Measurements from ENCODE around the gene LMAN1.
A peak's percentile ranks its signal among the peaks of the same experiment; 100 is the strongest.

The LMAN1 gene

GRCh38 chr18:59379772-59380522 is 20.9 kb upstream of the LMAN1 start:
- Mint-ChIP-seq H3K4me3 (no peak overlapping the region), H3K9me3 (no peaks in the 10 kb centered on the region), H3K27me3 (ENCODE audit: low read depth) (peaks cover 10% of the 10 kb centered on the region), H3K36me3 (ENCODE audit: low read depth) (no peaks in the 10 kb centered on the region), H3K4me1 (ENCODE audit: low read depth) (peaks cover 2% of the 10 kb centered on the region), H3K27ac (no peak overlapping the region)

GRCh38 chr18:59377613-59378337 is 18.7 kb upstream of the LMAN1 start:
- Mint-ChIP-seq H3K27ac (no peak overlapping the region), H3K4me3 (no peak overlapping the region), H3K4me1 (ENCODE audit: low read depth) (peaks cover 8% of the 10 kb centered on the region), H3K27me3 (ENCODE audit: low read depth) (peaks cover 10% of the 10 kb centered on the region), H3K36me3 (ENCODE audit: low read depth) (no peaks in the 10 kb centered on the region), H3K9me3 (no peaks in the 10 kb centered on the region)

- Mint-ChIP-seq H3K27me3 (ENCODE audit: low read depth) (peaks cover 10% of the 10 kb centered on the region), H3K4me3 (no peak overlapping the region), H3K27ac (no peak overlapping the region), H3K36me3 (ENCODE audit: low read depth) (no peaks in the 10 kb centered on the region), H3K4me1 (ENCODE audit: low read depth) (peaks cover 8% of the 10 kb centered on the region), H3K9me3 (no peaks in the 10 kb centered on the region)
Measured at GRCh38 chr18:59376351-59376935, 17.4 kb upstream of the LMAN1 start.

- no peak overlapping the region for H3K4me3 Mint-ChIP-seq
- no peaks in the 10 kb centered on the region for H3K9me3 Mint-ChIP-seq
- H3K27me3 Mint-ChIP-seq (ENCODE audit: low read depth), result peaks cover 4% of the 10 kb centered on the region
- no peaks in the 10 kb centered on the region for H3K36me3 Mint-ChIP-seq (ENCODE audit: low read depth)
- peaks cover 8% of the 10 kb centered on the region for H3K4me1 Mint-ChIP-seq (ENCODE audit: low read depth)
- H3K27ac Mint-ChIP-seq, result no peak overlapping the region
Measured at GRCh38 chr18:59374128-59374527, 15.1 kb upstream of the LMAN1 start.

GRCh38 chr18:59372975-59373374 is 13.9 kb upstream of the LMAN1 start:
- Mint-ChIP-seq H3K27ac (no peak overlapping the region), H3K4me1 (ENCODE audit: low read depth) (peaks cover 8% of the 10 kb centered on the region), H3K9me3 (no peaks in the 10 kb centered on the region), H3K4me3 (no peak overlapping the region), H3K27me3 (ENCODE audit: low read depth) (no peaks in the 10 kb centered on the region), H3K36me3 (ENCODE audit: low read depth) (no peaks in the 10 kb centered on the region)

- H3K9me3 Mint-ChIP-seq, result no peaks in the 10 kb centered on the region
- H3K27me3 Mint-ChIP-seq (ENCODE audit: low read depth), result peaks cover 5% of the 10 kb centered on the region
- H3K27ac Mint-ChIP-seq, result no peak overlapping the region
- H3K36me3 Mint-ChIP-seq (ENCODE audit: low read depth), result peaks cover 6% of the 10 kb centered on the region
- peak overlapping the region; percentile 62 for H3K4me3 Mint-ChIP-seq
- H3K4me1 Mint-ChIP-seq (ENCODE audit: low read depth), result peaks cover 18% of the 10 kb centered on the region
Measured at GRCh38 chr18:59360381-59360780, 1.3 kb upstream of the LMAN1 start.

- Mint-ChIP-seq H3K4me1 (ENCODE audit: low read depth) (peaks cover 24% of the 10 kb centered on the region), H3K27ac (peak overlapping the region; percentile 47), H3K27me3 (ENCODE audit: low read depth) (peaks cover 5% of the 10 kb centered on the region), H3K4me3 (peak overlapping the region; percentile 62), H3K36me3 (ENCODE audit: low read depth) (peaks cover 12% of the 10 kb centered on the region), H3K9me3 (no peaks in the 10 kb centered on the region)
Measured at GRCh38 chr18:59359576-59359952, 499 bp upstream of the LMAN1 start.

GRCh38 chr18:59358414-59358711 is 702 bp downstream of the LMAN1 start:
- H3K27ac Mint-ChIP-seq, result peak overlapping the region; percentile 98
- H3K27me3 Mint-ChIP-seq (ENCODE audit: low read depth), result peaks cover 3% of the 10 kb centered on the region
- no peaks in the 10 kb centered on the region for H3K9me3 Mint-ChIP-seq
- H3K36me3 Mint-ChIP-seq (ENCODE audit: low read depth), result peaks cover 14% of the 10 kb centered on the region
- peak overlapping the region; percentile 95 for H3K4me3 Mint-ChIP-seq
- peaks cover 26% of the 10 kb centered on the region for H3K4me1 Mint-ChIP-seq (ENCODE audit: low read depth)

GRCh38 chr18:59357928-59358327 is 1.1 kb downstream of the LMAN1 start:
- peaks cover 18% of the 10 kb centered on the region for H3K36me3 Mint-ChIP-seq (ENCODE audit: low read depth)
- peak overlapping the region; percentile 98 for H3K27ac Mint-ChIP-seq
- peaks cover 30% of the 10 kb centered on the region for H3K4me1 Mint-ChIP-seq (ENCODE audit: low read depth)
- H3K9me3 Mint-ChIP-seq, result no peaks in the 10 kb centered on the region
- H3K27me3 Mint-ChIP-seq (ENCODE audit: low read depth), result no peaks in the 10 kb centered on the region
- peak overlapping the region; percentile 95 for H3K4me3 Mint-ChIP-seq

- no peak overlapping the region for H3K4me3 Mint-ChIP-seq
- H3K27ac Mint-ChIP-seq, result no peak overlapping the region
- H3K36me3 Mint-ChIP-seq (ENCODE audit: low read depth), result peaks cover 38% of the 10 kb centered on the region
- peaks cover 39% of the 10 kb centered on the region for H3K4me1 Mint-ChIP-seq (ENCODE audit: low read depth)
- no peaks in the 10 kb centered on the region for H3K9me3 Mint-ChIP-seq
- H3K27me3 Mint-ChIP-seq (ENCODE audit: low read depth), result no peaks in the 10 kb centered on the region
Measured at GRCh38 chr18:59354731-59355130, 4.3 kb downstream of the LMAN1 start.

GRCh38 chr18:59353079-59353680 is 5.9 kb downstream of the LMAN1 start:
- no peak overlapping the region for H3K27ac Mint-ChIP-seq
- H3K4me3 Mint-ChIP-seq, result no peak overlapping the region
- H3K4me1 Mint-ChIP-seq (ENCODE audit: low read depth), result peaks cover 39% of the 10 kb centered on the region
- no peaks in the 10 kb centered on the region for H3K9me3 Mint-ChIP-seq
- no peaks in the 10 kb centered on the region for H3K27me3 Mint-ChIP-seq (ENCODE audit: low read depth)
- peaks cover 47% of the 10 kb centered on the region for H3K36me3 Mint-ChIP-seq (ENCODE audit: low read depth)

GRCh38 chr18:59352250-59352855 is 6.7 kb downstream of the LMAN1 start:
- Mint-ChIP-seq H3K4me1 (ENCODE audit: low read depth) (peaks cover 38% of the 10 kb centered on the region), H3K36me3 (ENCODE audit: low read depth) (peaks cover 53% of the 10 kb centered on the region), H3K27me3 (ENCODE audit: low read depth) (no peaks in the 10 kb centered on the region), H3K27ac (peak overlapping the region; percentile 8), H3K4me3 (peak overlapping the region; percentile 47), H3K9me3 (no peaks in the 10 kb centered on the region)

GRCh38 chr18:59345556-59345955 is 13.5 kb downstream of the LMAN1 start:
- no peak overlapping the region for H3K4me3 Mint-ChIP-seq
- H3K4me1 Mint-ChIP-seq (ENCODE audit: low read depth), result peaks cover 34% of the 10 kb centered on the region
- peaks cover 72% of the 10 kb centered on the region for H3K36me3 Mint-ChIP-seq (ENCODE audit: low read depth)
- H3K27ac Mint-ChIP-seq, result no peak overlapping the region
- H3K9me3 Mint-ChIP-seq, result peaks cover 19% of the 10 kb centered on the region
- no peaks in the 10 kb centered on the region for H3K27me3 Mint-ChIP-seq (ENCODE audit: low read depth)

- no peak overlapping the region for H3K4me3 Mint-ChIP-seq
- H3K27ac Mint-ChIP-seq, result no peak overlapping the region
- peaks cover 21% of the 10 kb centered on the region for H3K9me3 Mint-ChIP-seq
- H3K36me3 Mint-ChIP-seq (ENCODE audit: low read depth), result peaks cover 78% of the 10 kb centered on the region
- no peaks in the 10 kb centered on the region for H3K27me3 Mint-ChIP-seq (ENCODE audit: low read depth)
- peaks cover 36% of the 10 kb centered on the region for H3K4me1 Mint-ChIP-seq (ENCODE audit: low read depth)
Measured at GRCh38 chr18:59344996-59345395, 14.1 kb downstream of the LMAN1 start.

Measured in T-helper 1 cell treated with Interleukin-12 subunit alpha and Interleukin-12 subunit beta and Interleukin-4 antibody, amounts not matched to agents 30 μg/mL and 1 μg/mL, for 36 hours (primary cell).